Right hindlimb (tissue), 1 donor: ENCODE results near the gene CSRP2.

Experiments used
- DNase-seq: peaks from one replicate; pipeline ENCODE4 v3.0.0-alpha.2; 2018

The CSRP2 gene

DNA sequence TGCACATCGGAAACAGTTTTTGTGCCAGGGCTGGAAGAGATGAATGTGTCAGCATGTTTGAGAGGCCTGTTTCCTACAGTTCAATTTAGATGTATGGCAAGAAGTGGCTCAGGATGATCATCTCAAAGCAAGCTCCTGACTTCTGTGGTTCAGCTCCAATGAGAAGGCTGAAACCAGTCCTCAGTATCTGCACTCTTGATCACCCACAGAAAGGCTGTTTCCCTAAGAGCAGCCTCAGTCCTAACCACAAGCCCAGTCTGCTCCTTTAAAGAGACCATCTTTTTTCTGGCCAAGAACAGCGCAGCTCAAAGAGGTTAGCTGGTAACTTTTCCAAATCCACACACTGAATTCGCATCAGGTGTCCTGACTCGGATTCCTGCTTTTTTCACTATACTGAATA is 19.2 kb downstream of the CSRP2 start:
- no peak for DNase-seq

DNA sequence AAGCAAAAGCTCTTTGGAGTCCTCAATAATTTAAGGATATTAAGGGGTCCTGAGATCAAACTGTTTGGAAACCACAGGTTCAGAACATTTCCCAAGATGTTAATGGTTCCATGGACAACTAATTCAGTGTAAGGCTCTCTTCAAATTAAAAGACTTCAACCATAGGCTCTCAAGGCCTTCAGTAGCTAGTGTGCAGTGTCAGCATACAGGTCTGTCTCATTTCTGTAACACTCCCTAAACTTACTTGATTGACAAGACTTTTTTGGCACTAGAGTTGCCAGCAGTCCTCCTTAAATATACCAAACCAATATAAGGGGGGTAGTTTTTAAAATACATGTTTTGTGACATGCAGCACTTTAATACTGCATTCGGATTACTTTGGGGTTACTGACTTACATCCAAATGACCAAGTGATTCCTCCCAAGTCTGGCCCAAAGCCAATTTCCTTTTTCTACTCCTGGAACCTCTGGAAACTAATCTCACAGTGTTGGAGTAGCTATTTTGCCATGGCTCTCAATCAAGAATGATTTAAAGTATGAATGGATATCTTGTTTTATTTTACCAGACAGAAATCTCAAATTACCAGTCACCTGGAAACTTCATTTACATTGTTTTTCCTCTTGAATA is 22.7 kb downstream of the CSRP2 start:
- no peak for DNase-seq

DNA sequence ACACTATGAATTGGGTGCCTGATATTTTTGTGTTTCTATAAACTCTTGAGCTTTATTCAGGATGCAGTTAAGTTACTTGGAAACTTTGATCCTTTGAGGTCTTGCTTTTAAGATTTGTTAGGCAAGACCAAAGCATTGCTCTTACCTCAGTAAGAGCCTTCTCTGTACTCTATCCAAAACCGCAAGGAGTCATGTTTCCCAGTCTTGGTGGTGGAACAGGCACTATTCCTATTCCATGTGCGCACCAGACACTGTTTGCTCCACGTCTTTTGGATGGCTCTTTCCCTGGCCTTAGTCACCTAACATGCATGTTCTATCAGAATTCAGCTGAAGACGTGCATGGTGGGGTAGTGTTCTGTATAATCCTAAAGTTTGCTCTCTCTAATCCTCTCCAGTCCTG is 23.5 kb downstream of the CSRP2 start:
- no peak for DNase-seq

DNA sequence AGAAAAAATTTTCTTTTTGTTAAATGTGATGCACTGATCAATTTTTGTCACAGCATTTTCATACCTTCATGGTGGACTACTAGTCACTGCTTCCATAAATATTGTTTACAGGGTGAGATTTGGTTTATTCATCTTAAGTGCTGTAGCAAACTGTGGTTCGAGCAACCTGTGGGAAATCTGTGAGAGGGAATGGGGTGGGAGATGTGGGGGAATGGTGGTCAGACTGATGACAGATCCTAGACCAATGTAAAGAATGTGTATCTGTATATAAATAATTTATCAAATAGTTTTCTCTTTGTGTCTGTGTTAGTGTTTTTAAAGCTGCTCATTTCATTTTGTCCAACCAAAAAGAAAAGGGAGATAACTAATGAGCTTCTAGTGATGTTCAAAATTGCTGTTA is 26.7 kb downstream of the CSRP2 start:
- DNase-seq = no peak

DNA sequence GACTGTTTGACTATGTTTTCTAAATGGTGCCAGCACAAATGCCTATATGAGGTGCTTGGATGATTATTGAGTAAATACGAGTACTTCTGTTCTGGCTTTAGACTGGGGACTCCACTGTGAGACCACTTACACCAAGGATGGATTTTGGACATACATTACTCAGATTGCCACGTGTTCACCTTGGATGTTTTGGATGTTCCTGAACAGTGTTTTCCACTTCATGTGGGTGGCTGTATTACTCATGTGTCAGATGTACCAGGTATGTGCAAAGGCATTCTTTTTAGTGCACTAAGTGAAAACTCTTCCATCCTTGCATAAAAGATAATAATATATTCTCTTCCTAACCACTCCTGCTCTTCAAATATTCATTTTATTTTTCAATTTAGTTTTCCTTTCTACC is 30.7 kb downstream of the CSRP2 start:
- DNase-seq = no peak

DNA sequence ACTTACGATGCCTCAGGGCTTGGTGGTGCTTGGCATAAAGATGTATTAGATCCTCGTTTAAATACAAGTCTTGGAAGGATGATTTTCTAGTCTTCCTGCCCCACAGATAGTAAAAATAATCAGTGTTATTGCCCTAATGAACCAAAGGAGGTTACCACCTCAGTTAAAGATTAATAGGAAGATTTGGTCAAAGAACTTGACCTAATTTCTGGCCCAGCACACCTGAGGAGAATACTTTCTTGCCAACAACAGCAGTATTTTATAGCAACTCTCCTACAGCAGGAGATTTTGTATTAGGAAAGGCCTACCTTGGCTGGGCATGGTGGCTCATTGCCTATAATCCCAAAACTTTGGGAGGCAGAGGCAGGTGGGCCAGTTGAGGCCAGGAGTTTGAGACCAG is 31.6 kb downstream of the CSRP2 start:
- DNase-seq = no peak

DNA sequence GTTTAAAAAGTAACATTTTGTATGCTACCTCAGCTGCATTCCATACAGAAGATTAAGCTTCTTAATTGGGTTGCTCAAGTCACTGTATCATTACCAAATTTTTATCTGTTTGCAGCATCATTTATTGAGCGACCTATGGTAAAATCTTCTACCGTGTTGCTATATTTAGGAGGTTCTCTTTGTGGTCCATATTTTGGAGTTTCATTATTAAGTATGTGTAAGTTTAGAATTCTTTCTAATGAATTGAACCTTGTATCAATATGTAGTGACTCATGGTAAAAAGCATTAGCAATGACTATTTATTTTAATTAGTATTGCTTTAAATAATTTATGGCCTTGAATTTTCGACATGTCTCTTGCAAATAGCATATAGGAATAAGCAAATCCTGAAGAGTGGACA is 42.2 kb downstream of the CSRP2 start:
- DNase-seq = no peak

DNA sequence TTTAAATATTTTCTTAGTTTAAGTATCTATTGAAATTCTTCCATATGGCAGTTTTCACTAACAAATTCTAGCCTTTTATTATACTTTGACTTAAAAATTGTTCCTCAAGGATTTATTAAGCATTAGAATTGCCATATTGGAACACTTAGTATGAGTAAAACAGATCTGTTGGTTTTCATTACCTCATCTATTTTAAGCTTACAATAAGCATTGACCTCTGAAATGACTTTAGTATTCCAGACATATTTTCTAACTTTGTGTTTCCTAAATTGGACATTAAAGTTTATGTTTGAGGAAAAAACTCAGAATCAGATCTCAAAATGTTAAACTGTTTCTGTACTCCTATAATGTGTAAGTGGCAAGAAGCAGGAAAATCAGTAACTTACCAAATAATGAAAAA is 48.4 kb downstream of the CSRP2 start:
- DNase-seq = no peak

DNA sequence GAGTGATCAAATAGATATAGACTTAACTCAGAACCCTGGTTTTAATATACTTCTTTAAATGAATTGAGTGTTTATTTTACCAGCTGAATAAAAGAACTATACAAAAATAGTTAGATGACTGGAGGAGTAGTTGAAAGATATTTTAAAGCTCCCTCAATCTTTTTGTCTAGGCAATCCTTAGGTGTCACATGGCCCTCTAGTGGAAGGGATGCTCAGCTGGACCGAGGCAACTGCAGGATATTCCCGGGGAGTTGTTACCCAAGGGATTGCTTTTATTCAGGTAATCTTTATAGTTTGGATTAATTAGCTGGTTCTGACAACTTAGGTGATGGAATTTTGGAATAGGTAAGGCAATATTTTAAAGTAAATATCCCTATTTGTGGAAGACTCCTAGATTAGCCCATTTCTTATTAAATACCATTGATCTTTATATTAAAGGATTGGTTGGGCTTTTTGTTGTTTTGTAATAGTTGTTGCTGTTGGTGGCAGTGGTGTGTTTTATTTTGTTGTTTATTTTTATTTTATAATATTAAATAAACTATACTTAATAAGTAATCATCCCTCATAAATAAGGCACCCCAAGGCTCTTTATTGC is 57.8 kb downstream of the CSRP2 start:
- DNase-seq = no peak

DNA sequence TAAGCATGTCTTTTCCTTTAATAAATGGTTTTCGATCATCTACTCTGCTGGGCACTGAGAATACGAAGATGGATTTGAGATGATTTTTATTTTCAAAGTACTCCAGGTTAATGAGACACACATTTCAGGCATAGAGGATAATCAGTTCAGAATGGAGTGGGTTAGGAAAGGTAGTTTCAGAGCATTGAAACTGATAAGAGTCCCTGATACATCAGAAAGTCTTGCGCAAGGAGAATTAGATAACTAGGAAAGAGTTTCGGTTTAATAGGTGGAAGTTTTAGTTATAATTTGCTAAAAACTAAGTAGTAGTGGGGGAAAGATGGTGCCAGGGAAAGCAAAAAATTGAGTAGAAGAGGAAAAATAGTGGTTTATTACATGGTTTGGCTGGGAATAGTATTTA is 64.8 kb downstream of the CSRP2 start:
- DNase-seq = no peak

DNA sequence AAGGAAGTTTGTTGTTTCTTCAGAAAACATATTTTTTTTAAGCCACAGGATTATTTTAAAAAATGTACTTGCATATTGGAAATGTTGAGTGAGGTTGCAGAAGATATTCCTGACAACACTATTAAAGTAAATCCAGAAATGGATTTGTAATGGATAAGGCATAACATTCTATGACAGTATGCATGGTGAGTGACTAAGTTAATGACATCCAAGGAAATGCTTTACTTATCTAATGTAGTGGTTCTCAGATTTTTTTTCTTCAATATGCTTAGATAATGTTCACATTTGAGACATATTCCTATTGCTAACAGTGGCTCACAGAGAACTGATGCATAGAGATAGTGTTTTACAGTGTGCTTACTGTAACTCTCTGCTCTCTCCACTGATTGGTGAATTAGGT is 65.6 kb downstream of the CSRP2 start:
- no peak for DNase-seq

DNA sequence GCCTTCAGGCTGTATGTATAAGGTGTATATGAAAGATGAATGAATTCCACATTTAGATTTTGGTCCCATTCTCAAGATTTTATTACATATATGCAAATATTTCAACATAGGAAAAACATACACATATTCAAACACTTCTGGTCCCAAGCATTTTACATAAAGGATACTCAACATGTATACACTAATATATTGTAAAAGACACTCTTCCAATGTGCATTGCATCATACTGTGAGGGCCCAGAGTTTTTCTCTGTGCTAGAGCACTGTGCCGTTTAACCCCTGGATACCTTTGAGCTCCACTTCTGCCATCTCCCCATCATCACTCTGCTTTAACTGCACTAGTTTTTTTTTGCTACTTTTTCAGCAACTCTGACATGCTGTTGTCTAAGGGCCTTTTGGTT is 66.8 kb downstream of the CSRP2 start:
- no peak for DNase-seq

DNA sequence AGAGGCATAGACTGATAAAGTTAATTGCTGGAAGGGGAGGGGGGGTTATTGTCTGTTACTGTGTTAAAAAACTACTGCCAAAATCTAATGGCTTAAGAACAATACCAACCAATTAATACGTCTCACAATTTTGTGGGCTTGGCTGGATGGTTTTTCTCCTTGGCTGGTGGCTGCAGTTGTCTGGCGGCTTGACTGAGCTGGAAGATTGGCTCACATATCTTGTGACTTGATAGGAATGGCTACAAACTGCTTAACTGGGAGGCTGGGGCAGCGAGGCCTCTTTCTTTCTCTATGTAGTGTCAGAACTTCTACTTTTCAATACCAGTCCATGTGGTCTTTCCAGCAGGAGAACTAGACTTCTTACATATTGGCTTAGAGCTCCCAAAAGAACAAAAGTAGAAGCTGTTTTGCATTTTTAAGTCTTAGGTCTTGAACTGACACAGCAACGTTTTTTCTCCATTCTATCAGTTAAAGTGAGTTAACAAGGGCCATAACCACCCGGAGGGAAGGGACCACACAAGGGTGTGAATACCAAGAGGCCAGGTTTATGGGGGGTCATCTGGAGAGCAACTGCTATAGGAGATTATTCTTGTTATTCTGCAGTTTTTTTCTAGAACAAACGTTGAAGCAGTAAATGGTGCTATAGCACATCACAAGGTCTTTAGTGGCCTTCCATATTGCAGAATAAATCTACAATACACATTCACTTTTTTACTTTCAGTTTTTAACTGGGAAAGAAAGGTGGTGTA is 68.0 kb downstream of the CSRP2 start:
- no peak for DNase-seq
